OCI-LY1 (cell line): ENCODE data around the gene GPR108.
"Not testable (repeated sequence)": the region's sequence is repeated elsewhere in the genome, so short reads cannot be mapped to it uniquely, and the experiment has no call there.

ENCODE experiments used
- H2AFZ ChIP-seq: fragments of 200-600 bp; sonication (generic), shearing (Covaris generic); 2 replicates; pipeline ENCODE4 v1.6.0; 2014; ENCODE audit warnings: antibody characterized with exemption, mild to moderate bottlenecking, low read length
- H3F3A ChIP-seq: fragments of 200-600 bp; sonication (generic), shearing (Covaris generic); 2 replicates; pipeline ENCODE4 v1.6.0; 2014; ENCODE audit warnings: mild to moderate bottlenecking, antibody characterized with exemption, low read length, moderate library complexity; ENCODE audit not compliant: insufficient read depth
- H3K27ac ChIP-seq: fragments of 200-600 bp; sonication (generic); 2 replicates; pipeline ENCODE4 v1.5.1; 2014; ENCODE audit warnings: low read length, mixed run types, mild to moderate bottlenecking, low read depth; ENCODE audit not compliant: poor library complexity, severe bottlenecking
- H3K27me3 ChIP-seq: fragments of 200-600 bp; sonication (generic); 2 replicates; pipeline ENCODE4 v1.6.0; 2014; ENCODE audit warnings: antibody characterized with exemption, mild to moderate bottlenecking, low read length, moderate library complexity; ENCODE audit not compliant: insufficient read depth
- H3K36me3 ChIP-seq: fragments of 200-600 bp; sonication (generic); 2 replicates; pipeline ENCODE4 v1.6.1; 2014; ENCODE audit warnings: mild to moderate bottlenecking, antibody characterized with exemption, low read length, moderate library complexity, mixed read lengths; ENCODE audit not compliant: insufficient read depth
- H3K4me1 ChIP-seq: fragments of 200-600 bp; sonication (generic); 2 replicates; pipeline ENCODE4 v1.5.1; 2014; ENCODE audit warnings: mild to moderate bottlenecking, low read length, moderate library complexity; ENCODE audit not compliant: insufficient read depth, severe bottlenecking
- H3K4me2 ChIP-seq: fragments of 200-600 bp; sonication (generic), shearing (Covaris generic); 2 replicates; pipeline ENCODE4 v1.6.1; 2014; ENCODE audit warnings: low read length
- H3K4me3 ChIP-seq: fragments of 200-600 bp; sonication (generic); 2 replicates; pipeline ENCODE4 v1.5.1; 2014; ENCODE audit warnings: low read length, low read depth, mild to moderate bottlenecking, mixed read lengths; ENCODE audit not compliant: poor library complexity, severe bottlenecking
- H3K79me2 ChIP-seq: fragments of 200-600 bp; shearing (Covaris generic); 2 replicates; pipeline ENCODE4 v1.6.1; 2016; ENCODE audit warnings: mixed run types, low read length, mixed read lengths; ENCODE audit not compliant: insufficient read depth
- H3K9ac ChIP-seq: fragments of 200-600 bp; sonication (generic), shearing (Covaris generic); 2 replicates; pipeline ENCODE4 v1.6.1; 2014; ENCODE audit warnings: mild to moderate bottlenecking, low read length, mixed read lengths
- H3K9me2 ChIP-seq: fragments of 200-600 bp; sonication (generic), shearing (Covaris generic); 2 replicates; pipeline ENCODE4 v1.6.1; 2014; ENCODE audit warnings: low read depth, mild to moderate bottlenecking, low read length, mixed read lengths
- H3K9me3 ChIP-seq: fragments of 200-600 bp; shearing (Covaris generic); 2 replicates; pipeline ENCODE4 v1.6.1; 2014; ENCODE audit warnings: low read length, mixed read lengths
- H4K20me1 ChIP-seq: fragments of 200-600 bp; sonication (generic), shearing (Covaris generic); 2 replicates; pipeline ENCODE4 v1.6.0; 2016; ENCODE audit warnings: mild to moderate bottlenecking, low read length; ENCODE audit not compliant: insufficient read depth
- CTCF ChIP-seq: fragments of 200-600 bp; sonication (generic), shearing (Covaris generic); IDR thresholded peaks from 2 replicates; pipeline ENCODE4 v1.5.1; 2017; ENCODE audit warnings: mild to moderate bottlenecking, antibody characterized with exemption, low read length, moderate library complexity, mixed read lengths
- EZH2 ChIP-seq: fragments of 200-600 bp; sonication (generic), shearing (Covaris generic); IDR thresholded peaks from 2 replicates; pipeline ENCODE4 v1.8.0; 2017; ENCODE audit warnings: borderline replicate concordance, mixed run types, mild to moderate bottlenecking, antibody characterized with exemption, low read length, moderate library complexity, mixed read lengths

GPR108 gene

GRCh38 chr19:6773323-6773931 lies 36.0 kb upstream of the GPR108 start:
- peaks cover 46% of the 10 kb centered on the region for H3K79me2 ChIP-seq
- TF ChIP-seq EZH2 (no peak), CTCF (no peak)
- H3K27me3 ChIP-seq, result no peaks in the 10 kb centered on the region
- H3K36me3 ChIP-seq, result peaks cover 30% of the 10 kb centered on the region
- peak overlapping the region; percentile 98 for H3K4me3 ChIP-seq
- H3K4me2 ChIP-seq, result peak overlapping the region; percentile 84
- H2AFZ ChIP-seq, result no peak overlapping the region
- peak overlapping the region; percentile 99 for H3K9ac ChIP-seq
- peak overlapping the region; percentile 95 for H3K27ac ChIP-seq
- H3K4me1 ChIP-seq, result peaks cover 25% of the 10 kb centered on the region
- H3K9me2 ChIP-seq, result no peaks in the 10 kb centered on the region
- 0 out of 2 replicates have a peak, but pooled peaks cover 2% of the 10 kb centered on the region for H3F3A ChIP-seq
- no peaks in the 10 kb centered on the region for H3K9me3 ChIP-seq
- no peaks in the 10 kb centered on the region for H4K20me1 ChIP-seq

- Histone ChIP-seq H2AFZ (no peak overlapping the region), H3K9me3 (no peaks in the 10 kb centered on the region), H3K79me2 (peaks cover 41% of the 10 kb centered on the region), H3K4me2 (peak overlapping the region; percentile 84), H3K36me3 (peaks cover 25% of the 10 kb centered on the region), H3K27me3 (no peaks in the 10 kb centered on the region), H3F3A (0 out of 2 replicates have a peak, but pooled peaks cover 4% of the 10 kb centered on the region), H3K4me1 (peaks cover 25% of the 10 kb centered on the region), H3K9ac (peak overlapping the region; percentile 99), H4K20me1 (no peaks in the 10 kb centered on the region), H3K9me2 (no peaks in the 10 kb centered on the region), H3K4me3 (peak overlapping the region; percentile 98), H3K27ac (peak overlapping the region; percentile 95)
- no peak for TF ChIP-seq CTCF
Observed at GRCh38 chr19:6772866-6773322, 35.5 kb upstream of the GPR108 start.

GRCh38 chr19:6772028-6772865 lies 34.9 kb upstream of the GPR108 start, which contains the start of gene VAV1:
Gene VAV1, plus strand, starts transcription at chr19:6772708. Its CDS starts 100 bp downstream, at chr19:6772808.
- Histone ChIP-seq H3K9me2 (no peaks in the 10 kb centered on the region), H3K27ac (peak within 1 kb of the TSS; percentile 95), H2AFZ (no peak within 1 kb of the TSS)

GRCh38 chr19:6771648-6772027 lies 34.3 kb upstream of the GPR108 start:
- not testable (repeated sequence) for H3K9me3 ChIP-seq, H4K20me1 ChIP-seq, H3K4me2 ChIP-seq, H3F3A ChIP-seq, H2AFZ ChIP-seq, H3K27me3 ChIP-seq, H3K9me2 ChIP-seq, H3K27ac ChIP-seq, H3K4me3 ChIP-seq, H3K9ac ChIP-seq
- Histone ChIP-seq H3K4me1 (peaks cover 30% of the 10 kb centered on the region), H3K36me3 (peaks cover 15% of the 10 kb centered on the region), H3K79me2 (peaks cover 30% of the 10 kb centered on the region)

More at GRCh38 chr19:6772028-6772865, 34.9 kb upstream of the GPR108 start, which contains the start of gene VAV1:
- Histone ChIP-seq H3K4me1 (peaks cover 28% of the 10 kb centered on the region), H3K9me3 (no peaks in the 10 kb centered on the region), H3K27me3 (no peaks in the 10 kb centered on the region), H4K20me1 (no peaks in the 10 kb centered on the region), H3K4me2 (peak within 1 kb of the TSS; percentile 84), H3K4me3 (peak within 1 kb of the TSS; percentile 98), H3F3A (0 out of 2 replicates have a peak, but pooled peaks cover 4% of the 10 kb centered on the region), H3K36me3 (peaks cover 19% of the 10 kb centered on the region), H3K9ac (peak within 1 kb of the TSS; percentile 99), H3K79me2 (peaks cover 34% of the 10 kb centered on the region)
- TF ChIP-seq EZH2 (no peak), CTCF (peak; percentile 52; the same call in 1 of the 2 replicates)
